AG10803 (cell line): Measurements from ENCODE around the gene ATXN1.

Experiments
- DNase-seq: peaks from one replicate; pipeline ENCODE4 v3.0.0; 2010; ENCODE audit warnings: low read depth
- H3K4me3 ChIP-seq: 2 replicates; pipeline ENCODE4 v1.5.1; 2011; ENCODE audit warnings: mild to moderate bottlenecking, low read length, control low read depth
- TF ChIP-seq, protein P1 (sequence below): conservative IDR thresholded peaks from 2 replicates; pipeline ENCODE4 v1.5.1; 2011; ENCODE audit warnings: mild to moderate bottlenecking, low read length, control low read depth, inconsistent platforms

Gene ATXN1

DNA sequence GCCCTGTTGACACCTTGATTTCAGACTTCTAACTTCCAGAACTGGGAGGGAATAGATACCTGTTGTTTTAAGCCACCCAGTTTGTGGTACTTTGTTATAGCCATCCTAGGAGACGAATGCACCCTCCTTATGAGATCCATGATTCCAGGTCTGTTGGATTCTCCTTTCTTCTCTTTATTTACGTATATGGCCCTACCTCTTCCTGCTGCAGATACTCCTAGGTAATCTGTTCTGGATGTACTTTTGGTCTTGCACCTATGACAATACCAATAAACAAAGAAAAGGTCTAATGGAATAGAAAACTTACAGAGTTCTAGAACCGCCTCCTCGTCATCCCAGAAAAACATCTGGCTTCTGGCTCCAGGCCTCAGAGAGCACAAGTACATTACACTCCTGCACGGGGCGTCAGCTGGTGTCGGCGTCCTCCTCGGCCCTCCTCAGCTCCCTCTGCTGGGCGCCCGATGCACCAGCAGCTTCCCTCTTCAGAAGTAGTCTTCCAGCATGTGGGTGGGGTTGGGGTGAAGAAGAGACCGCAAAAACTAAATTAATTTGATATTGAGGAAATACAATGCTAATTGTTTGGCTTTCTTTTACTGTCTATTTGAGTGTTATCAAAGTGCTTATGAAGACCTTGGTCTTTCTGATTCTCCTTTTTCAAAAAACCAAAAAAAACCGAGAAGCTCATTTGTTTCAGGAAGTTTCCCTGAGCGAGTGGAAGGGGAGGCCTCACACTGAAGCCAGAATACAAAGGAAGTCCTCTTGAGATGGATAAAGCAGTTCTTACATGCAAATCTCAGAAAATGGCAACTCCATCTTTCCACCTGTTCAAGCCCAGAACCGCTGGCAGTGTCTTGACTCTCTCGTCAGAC is 9.7 kb upstream of the ATXN1 start:
- H3K4me3 ChIP-seq, result no peak overlapping the region
- peak; percentile 85 for DNase-seq
- TF ChIP-seq, protein P1, sequence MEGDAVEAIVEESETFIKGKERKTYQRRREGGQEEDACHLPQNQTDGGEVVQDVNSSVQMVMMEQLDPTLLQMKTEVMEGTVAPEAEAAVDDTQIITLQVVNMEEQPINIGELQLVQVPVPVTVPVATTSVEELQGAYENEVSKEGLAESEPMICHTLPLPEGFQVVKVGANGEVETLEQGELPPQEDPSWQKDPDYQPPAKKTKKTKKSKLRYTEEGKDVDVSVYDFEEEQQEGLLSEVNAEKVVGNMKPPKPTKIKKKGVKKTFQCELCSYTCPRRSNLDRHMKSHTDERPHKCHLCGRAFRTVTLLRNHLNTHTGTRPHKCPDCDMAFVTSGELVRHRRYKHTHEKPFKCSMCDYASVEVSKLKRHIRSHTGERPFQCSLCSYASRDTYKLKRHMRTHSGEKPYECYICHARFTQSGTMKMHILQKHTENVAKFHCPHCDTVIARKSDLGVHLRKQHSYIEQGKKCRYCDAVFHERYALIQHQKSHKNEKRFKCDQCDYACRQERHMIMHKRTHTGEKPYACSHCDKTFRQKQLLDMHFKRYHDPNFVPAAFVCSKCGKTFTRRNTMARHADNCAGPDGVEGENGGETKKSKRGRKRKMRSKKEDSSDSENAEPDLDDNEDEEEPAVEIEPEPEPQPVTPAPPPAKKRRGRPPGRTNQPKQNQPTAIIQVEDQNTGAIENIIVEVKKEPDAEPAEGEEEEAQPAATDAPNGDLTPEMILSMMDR, result peak; percentile 83

DNA sequence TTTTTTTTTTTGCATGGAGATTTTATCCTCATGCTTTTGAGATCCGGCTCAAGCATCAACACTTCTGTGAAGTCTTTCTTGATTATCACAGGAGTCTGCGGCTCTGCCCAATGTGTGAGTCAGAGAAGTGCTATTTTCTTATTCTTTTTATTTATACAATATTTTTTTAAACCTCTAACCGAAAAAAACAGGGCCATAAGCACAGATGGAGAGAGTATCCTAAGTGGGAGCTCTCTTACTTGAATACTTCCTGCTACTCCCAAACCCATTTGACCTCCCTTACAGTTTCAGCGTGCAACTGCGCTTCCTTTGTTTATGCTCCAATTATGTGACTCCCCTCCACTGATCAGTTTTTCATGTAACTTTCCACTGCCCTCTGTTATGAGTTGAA is 8.7 kb upstream of the ATXN1 start:
- TF ChIP-seq, protein P1, result no peak
- peak; percentile 86 for DNase-seq
- no peak overlapping the region for H3K4me3 ChIP-seq

DNA sequence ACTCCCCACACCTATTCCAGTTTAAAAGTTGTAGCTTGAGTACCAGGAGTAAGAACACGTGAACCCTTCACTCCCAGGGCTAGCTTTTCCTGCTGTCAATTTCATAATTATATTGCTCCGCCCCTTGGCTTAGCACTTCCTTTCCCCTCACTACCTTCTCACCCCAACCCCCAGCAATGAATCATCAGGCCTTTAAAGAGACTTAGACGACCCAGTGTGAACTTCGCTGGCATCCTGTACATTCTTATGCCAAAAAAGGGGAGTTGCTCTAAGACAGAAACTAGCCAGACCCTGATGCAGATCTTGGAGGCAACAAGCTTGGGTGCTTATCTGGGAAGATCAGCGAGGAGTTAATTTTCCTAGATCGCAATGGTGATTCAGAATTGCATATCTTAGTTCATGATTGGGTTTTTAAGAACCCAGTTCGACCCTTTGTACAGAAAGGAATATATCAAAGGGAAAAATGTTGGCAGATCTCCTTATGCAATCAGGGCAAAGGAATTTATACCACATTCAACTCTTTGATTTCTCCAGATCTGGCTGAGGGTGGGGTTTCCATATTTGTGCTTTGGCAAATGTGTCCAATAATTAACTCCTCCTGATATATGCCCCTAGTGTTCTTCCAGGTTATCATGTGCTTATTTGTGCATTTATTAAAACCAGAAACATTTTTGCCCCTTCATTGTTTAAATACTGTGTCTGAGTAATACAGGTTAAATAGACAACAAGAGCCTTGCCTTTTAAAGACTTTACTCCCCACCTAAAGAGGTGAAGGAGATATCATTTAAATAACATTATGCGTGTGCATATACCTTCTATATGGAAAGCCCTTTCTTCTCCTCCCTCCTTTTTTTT is 8.1 kb upstream of the ATXN1 start:
- DNase-seq, result peak; percentile 91
- TF ChIP-seq, protein P1, result peak; percentile 12
- no peak overlapping the region; the same call in 1 of the 2 replicates for H3K4me3 ChIP-seq

DNA sequence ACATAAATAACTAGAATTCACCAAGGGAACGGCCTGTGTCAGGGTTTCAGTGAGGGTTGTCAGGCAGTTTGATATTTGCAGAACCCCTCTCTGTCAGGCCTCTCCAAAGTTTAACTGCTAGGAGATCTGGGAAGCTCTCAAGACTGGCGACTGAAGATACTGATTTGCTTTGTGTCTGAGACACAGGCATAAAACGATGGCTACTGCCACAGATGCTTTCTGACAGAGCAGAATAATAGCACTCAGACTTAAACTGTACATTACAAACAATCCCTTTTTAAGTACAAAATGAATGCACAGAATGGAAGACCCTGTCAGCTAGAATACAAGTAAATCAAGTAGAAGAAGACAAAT is 7.2 kb upstream of the ATXN1 start:
- TF ChIP-seq, protein P1, result no peak
- no peak overlapping the region for H3K4me3 ChIP-seq
- DNase-seq, result no peak

DNA sequence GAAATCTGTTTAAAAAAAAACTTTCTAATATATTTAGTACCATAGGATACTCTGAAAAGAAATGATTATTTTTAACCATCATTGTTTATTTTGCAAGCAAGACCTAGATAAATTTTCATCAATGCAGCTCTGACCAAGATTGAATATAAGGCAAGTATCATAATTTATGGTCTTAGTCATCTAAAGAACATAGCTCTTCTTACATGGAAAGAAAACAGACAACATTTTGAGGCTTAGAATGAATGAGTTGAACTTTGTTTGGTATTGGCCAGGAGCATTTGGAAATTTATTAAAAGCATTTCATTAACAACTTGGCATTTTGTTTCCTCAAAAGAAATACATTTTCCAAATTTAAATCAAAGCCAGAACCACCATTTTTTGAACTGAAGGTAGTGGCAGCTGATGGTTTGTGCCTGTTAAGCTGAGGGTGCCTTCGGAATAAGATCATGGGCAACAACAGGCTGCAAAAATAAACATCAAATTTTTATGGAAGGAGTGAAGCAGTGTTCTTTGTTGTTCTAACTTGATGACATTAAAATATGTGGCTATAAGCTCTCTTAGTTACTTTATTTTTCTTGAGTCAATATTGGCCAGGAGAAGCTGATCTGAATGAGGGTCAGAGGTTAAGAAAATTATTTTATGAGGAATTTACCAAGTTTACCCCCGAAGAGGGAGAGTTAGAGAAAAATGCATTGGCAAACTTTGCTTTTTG is 6.7 kb upstream of the ATXN1 start:
- TF ChIP-seq, protein P1, result no peak
- DNase-seq, result no peak
- no peak overlapping the region for H3K4me3 ChIP-seq

DNA sequence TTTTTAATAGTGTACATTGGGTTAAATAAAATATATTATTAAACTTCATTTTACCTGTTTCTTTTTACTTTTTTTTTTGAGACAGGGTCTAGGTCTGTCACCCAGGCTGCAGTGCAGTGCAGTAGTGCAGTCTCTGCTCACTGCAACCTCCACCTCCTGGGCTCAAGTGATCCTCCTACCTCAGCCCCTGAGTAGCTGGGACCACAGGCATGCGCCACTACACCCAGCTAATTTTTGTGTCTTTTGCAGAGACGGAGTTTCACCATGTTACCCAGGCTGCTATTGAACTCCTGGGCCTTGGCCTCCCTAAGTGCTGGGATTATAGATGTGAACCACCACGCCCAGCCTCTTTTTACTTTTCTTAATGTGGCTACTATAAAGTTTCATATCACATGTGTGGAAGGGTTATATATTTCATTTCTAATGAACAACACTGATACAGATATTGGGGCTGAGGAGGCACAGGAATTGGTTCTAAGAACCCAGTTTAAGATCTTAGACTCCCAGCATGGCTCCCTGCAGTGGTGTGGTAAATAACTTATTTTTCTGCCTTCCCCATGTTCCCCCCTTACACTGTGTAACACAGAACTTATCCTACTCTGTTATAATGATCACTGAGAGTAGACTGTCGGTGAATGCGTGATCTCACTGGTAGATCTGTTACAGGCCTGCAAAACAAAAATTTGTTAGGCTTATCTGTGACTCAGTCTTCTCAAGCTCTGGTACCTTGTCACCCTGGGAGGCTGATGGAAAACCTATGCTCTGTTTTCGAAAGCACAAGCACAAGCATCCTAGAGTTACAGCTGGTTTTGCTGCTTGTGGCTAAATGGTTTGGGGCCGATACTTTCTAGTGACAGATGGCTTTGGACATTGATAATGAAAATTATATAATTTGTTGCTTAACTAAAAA is 5.8 kb upstream of the ATXN1 start:
- TF ChIP-seq, protein P1, result no peak
- DNase-seq, result no peak
- H3K4me3 ChIP-seq, result no peak overlapping the region
